Omental fat pad (tissue), 4 donors: Measurements from ENCODE around the gene PHYKPL. TPM values are rescaled to one million over a fixed set of nuclear protein-coding genes. Genes with fewer than 3 reads are reported as not detected.
A peak's percentile ranks its signal among the peaks of the same experiment; 100 is the strongest.

Experiments used
- ATAC-seq: fragments of 150-250 bp; one replicate; pipeline ENCODE4 v1.9.1; 2016; ENCODE audit warnings: mild to moderate bottlenecking, moderate library complexity; ENCODE audit not compliant: low FRiP score
- DNase-seq: peaks from one replicate; pipeline ENCODE4 v3.0.0-alpha.2; 2019; ENCODE audit warnings: low spot score
- total RNA-seq, 4 donors: library from RNA; depleted of rRNA; stranded (reverse); fragments of >200 nt; gene quantifications; one replicate each; pipeline ENCODE4 v1.1.0, GENCODE V29; 2016
- TF ChIP-seq, protein P1 (sequence below), 3 donors: fragments of 450-650 bp; IDR thresholded peaks; one replicate each; pipeline ENCODE4 v1.5.1; 2016 to 2017; ENCODE audit warnings: antibody characterized with exemption in 3 of 3, mild to moderate bottlenecking in 3 of 3, moderate library complexity in 2 of 3

Gene PHYKPL
- total RNA-seq, 4 donors from 2014 or later, result 62.3 to 104 (median 82.0) TPM

DNA sequence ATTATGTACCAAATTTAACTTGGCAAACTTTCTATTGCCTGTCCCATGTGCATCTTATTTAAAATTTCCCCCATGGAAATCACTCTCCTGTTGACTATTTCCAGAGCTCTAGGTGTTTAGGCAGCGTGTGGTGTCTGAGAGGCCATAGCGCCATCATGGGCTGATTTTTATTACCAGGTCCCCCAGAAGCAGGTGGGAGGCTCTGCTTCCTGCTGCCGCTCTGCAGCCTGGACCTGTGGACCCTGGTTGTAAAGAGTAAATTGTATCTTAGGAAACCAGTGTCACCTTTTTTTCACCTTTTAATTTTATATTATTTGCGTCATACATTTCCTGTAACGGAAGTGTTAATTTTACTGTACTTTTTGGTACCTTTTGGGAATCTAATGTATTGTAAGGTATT, 21.9 kb downstream of the PHYKPL start:
- TF ChIP-seq, protein P1, sequence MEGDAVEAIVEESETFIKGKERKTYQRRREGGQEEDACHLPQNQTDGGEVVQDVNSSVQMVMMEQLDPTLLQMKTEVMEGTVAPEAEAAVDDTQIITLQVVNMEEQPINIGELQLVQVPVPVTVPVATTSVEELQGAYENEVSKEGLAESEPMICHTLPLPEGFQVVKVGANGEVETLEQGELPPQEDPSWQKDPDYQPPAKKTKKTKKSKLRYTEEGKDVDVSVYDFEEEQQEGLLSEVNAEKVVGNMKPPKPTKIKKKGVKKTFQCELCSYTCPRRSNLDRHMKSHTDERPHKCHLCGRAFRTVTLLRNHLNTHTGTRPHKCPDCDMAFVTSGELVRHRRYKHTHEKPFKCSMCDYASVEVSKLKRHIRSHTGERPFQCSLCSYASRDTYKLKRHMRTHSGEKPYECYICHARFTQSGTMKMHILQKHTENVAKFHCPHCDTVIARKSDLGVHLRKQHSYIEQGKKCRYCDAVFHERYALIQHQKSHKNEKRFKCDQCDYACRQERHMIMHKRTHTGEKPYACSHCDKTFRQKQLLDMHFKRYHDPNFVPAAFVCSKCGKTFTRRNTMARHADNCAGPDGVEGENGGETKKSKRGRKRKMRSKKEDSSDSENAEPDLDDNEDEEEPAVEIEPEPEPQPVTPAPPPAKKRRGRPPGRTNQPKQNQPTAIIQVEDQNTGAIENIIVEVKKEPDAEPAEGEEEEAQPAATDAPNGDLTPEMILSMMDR (IDR thresholded peaks at IDR 0.05), result no peak
- DNase-seq (no peak), ATAC-seq (no peak)

DNA sequence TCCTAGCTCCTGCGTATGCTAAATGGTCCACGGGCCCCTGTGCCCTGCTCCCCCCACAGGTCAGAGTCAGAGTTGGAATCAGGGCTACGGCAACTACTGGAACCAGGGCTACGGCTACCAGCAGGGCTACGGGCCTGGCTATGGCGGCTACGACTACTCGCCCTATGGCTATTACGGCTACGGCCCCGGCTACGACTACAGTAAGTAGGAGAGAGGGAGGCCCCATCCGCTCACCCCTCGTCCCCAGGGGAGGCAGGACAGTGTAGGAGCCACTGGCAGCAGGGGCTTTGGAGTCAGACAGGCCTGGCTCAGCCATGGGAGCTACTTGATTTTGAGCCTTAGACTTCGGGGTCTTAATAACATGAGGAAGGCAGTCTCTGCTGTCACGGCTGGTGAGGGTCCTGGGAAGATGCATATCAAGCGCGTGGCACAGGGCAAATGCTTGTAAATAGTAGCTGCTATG, 22.5 kb downstream of the PHYKPL start:
- no peak for DNase-seq
- TF ChIP-seq, protein P1 (IDR thresholded peaks at IDR 0.05), result no peak
- no peak for ATAC-seq

DNA sequence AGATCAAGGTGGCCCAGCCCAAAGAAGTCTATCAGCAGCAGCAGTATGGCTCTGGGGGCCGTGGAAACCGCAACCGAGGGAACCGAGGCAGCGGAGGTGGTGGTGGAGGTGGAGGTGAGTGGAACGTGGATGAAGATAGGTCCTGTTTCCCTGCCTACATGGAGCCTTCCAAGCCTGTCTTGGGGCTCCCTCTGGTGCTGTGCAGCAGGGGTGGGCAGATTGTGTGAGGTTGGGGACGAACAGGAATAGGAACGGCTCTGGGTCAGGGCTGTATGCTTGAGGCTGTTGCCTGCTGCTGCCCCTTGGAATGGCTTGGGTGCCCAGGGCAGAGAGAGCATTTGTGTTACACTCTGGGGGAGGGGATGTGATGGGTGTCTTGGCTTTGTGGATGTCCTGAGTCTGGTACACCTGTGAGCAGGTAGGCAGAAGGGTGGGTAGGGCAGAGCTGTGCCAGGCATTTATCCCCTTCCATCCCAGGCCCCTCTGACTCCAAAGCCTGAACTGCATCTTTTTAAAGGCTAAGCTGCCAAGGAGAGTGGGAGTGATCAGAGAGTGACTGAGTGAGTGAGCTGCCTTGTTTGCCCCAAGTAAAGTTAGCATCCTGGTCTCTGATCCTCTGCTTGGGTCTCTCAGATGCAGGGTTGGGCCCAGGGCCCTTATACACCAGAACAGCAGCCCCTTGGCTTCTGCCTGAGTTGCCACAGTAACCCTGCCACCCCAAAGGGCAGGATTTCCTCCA, 23.1 kb downstream of the PHYKPL start:
- TF ChIP-seq, protein P1 (IDR thresholded peaks at IDR 0.05), result no peak
- ATAC-seq, result no peak
- peak; percentile 19 for DNase-seq

DNA sequence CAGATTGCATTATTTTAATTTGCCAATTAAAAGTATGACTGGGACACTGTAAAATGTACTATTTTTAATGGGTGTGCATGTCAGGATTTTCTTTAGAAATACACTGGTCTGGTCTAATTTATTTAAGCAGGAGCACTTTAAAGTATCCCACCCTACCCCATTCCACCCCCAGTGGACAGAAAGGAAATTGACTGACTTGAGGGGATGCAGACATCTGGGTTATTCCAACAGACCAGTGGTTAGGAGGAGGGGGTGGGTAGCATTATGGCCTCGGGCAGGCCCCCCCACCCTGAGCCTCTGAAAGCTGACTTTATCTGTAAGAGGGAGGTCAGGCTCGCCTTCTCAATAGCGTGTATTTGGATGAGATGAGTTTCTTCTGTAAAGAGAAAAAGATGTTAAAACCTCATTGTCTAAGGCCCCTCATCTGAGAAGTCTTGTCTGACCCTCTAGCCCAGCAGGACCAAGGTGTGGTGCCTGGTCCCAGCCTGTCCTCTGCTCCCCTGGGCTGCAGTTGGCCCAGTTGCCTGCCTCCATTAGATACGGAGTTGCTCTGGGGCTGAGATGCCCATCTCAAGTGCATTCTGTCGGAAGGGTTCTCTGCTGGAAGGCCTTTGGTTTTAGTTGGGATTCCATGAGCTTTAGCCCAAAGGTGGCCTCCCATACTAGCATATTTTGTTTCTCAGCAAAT, 23.9 kb downstream of the PHYKPL start:
- TF ChIP-seq, protein P1 (IDR thresholded peaks at IDR 0.05), result no peak
- DNase-seq (peak; percentile 16), ATAC-seq (no peak)

DNA sequence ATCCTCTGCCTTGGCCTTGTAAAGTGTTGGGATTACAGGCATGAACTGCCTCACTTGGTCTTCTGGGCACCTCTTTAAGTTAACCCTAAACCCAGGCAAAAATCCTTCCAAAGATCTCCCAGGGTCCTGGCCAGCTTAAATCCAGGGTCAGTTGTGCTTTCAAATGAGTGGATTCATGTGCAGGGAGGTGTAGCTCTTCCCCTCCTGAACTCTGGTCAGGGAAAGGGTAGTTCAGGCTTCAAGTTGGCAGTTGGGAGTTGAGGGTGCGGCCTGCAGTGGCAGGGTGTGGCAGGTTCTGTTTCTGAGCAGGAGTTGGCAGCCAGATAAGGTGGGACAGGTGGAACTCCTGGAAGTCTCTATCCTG, 24.7 kb downstream of the PHYKPL start:
- TF ChIP-seq, protein P1 (IDR thresholded peaks at IDR 0.05), result no peak
- no peak for ATAC-seq
- DNase-seq, result peak; percentile 6

DNA sequence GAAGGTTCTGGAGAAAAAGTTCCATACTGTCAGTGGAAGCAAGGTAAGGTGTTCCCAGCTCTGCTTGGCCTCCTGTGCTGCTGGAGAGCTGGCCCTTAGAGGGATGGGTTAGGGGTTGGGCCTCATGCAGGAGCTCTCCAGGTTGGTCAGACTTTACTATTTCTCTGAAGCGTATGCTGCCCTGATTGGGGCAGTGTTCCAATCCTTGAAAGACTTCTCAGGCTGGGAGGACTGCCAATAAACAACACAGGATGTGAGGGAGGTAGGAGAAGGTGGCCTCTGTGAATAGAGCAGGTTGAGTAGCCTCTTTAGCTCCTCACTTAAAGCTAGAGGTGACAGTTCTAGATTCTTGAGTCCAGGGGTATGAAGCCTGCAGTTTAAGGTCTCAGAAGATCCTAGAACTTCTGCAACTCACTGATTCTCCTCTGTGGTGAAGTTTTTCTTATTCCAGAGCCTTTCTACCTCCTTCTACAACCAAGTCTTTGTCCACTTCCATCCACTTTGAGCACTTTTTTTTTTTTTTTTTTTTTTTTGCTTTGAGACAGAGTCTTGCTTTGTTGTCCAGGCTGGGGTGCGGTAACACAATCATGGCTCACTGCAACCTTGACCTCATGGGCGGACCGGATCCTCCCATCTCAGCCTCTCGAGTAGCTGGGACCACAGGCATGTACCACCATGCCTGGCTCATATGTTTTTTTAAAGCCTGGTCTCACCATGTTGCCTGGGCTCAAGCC, 25.3 kb downstream of the PHYKPL start:
- no peak for ATAC-seq
- TF ChIP-seq, protein P1 (IDR thresholded peaks at IDR 0.05), result no peak
- peak; percentile 19 for DNase-seq
